Measurements from ENCODE around the gene FAM118A. TPM values are rescaled to one million over a fixed set of nuclear protein-coding genes. Genes with fewer than 3 reads are reported as not detected.
"Not testable (repeated sequence)": the region's sequence is repeated elsewhere in the genome, so short reads cannot be mapped to it uniquely, and the experiment has no call there.

FAM118A gene
- total RNA-seq, 2 experiments from 2014 or later, result 50.6 to 50.7 TPM

- no peak for ATAC-seq
- H3K36me3 Mint-ChIP-seq (ENCODE audit: low read depth), result peaks cover 54% of the 10 kb centered on the region
- no peaks in the 10 kb centered on the region for H3K27me3 Mint-ChIP-seq (ENCODE audit: low read depth)
- no peak overlapping the region for H3K4me3 Mint-ChIP-seq
- CTCF ChIA-PET, result interaction anchor here (1.0 kb wide), 1 partner anchor 73 kb away, joined by 3 read pairs; no protein-coding TSS in a partner anchor
- DNase-seq, result no peak
- POLR2A ChIA-PET, result interaction anchor here (1.1 to 1.3 kb wide), 2 partner anchors 16 to 89 kb away, joined by 3 to 4 read pairs; partner anchors contain the start of genes RIBC2 and SMC1B
- H3K9me3 Mint-ChIP-seq (ENCODE audit: insufficient read depth), result no peaks in the 10 kb centered on the region
- H3K4me1 Mint-ChIP-seq (ENCODE audit: low read depth), result peaks cover 41% of the 10 kb centered on the region
- H3K27ac Mint-ChIP-seq, result no peak overlapping the region
These were observed 14.6 kb downstream of the FAM118A start for GRCh38 chr22:45324311-45324711.

- ATAC-seq; POLR2A ChIA-PET; DNase-seq; H3K27ac Mint-ChIP-seq; CTCF ChIA-PET; H3K27me3 Mint-ChIP-seq (ENCODE audit: low read depth); H3K4me3 Mint-ChIP-seq; H3K9me3 Mint-ChIP-seq (ENCODE audit: insufficient read depth): not testable (repeated sequence)
- Mint-ChIP-seq H3K4me1 (ENCODE audit: low read depth) (peaks cover 13% of the 10 kb centered on the region), H3K36me3 (ENCODE audit: low read depth) (peaks cover 56% of the 10 kb centered on the region)
These were observed 18.5 kb downstream of the FAM118A start for GRCh38 chr22:45328261-45328660.

DNA sequence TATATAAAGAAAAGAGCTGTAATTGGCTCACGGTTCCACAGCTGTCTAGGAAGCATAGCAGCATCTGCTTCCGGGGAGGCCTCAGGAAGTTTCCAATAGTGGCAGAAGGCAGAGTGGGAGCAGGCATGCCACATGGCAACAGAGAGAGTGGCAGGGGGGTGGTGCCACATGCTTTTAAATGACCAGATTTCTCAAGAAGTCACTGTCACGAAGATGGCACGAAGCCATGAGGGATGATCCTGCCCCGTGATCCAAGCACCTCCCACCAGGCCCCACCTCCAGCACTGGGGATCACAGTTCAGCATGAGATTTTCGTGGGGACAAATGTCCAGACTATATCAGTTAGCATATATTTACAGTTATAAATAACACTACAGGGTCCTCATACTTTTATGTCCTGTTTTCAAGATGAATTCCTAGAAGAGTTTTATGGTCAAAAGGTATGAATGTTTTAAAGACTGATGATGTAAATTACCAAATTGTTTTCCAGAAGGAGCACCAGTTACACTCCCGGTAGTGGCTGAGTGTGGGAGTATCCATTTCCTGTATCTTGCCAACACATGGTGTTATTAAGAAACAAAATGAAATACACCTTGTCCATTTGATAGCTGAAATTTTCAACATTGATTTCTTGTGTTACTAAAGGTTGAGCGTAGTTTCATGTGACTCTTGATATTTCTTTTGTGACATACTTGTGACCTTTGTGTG lies 19.2 kb downstream of the FAM118A start:
- DNase-seq (no peak), ATAC-seq (no peak)
- CTCF ChIA-PET, result no interaction called here
- peaks cover 13% of the 10 kb centered on the region for H3K4me1 Mint-ChIP-seq (ENCODE audit: low read depth)
- H3K9me3 Mint-ChIP-seq (ENCODE audit: insufficient read depth), result no peaks in the 10 kb centered on the region
- H3K36me3 Mint-ChIP-seq (ENCODE audit: low read depth), result peaks cover 50% of the 10 kb centered on the region
- H3K27ac Mint-ChIP-seq, result no peak overlapping the region
- H3K27me3 Mint-ChIP-seq (ENCODE audit: low read depth), result no peaks in the 10 kb centered on the region
- POLR2A ChIA-PET, result no interaction called here
- no peak overlapping the region for H3K4me3 Mint-ChIP-seq

GRCh38 chr22:45329530-45329936 lies 19.8 kb downstream of the FAM118A start:
- Mint-ChIP-seq H3K27me3 (ENCODE audit: low read depth) (no peaks in the 10 kb centered on the region), H3K4me3 (no peak overlapping the region), H3K9me3 (ENCODE audit: insufficient read depth) (no peaks in the 10 kb centered on the region), H3K4me1 (ENCODE audit: low read depth) (peaks cover 15% of the 10 kb centered on the region), H3K36me3 (ENCODE audit: low read depth) (peaks cover 51% of the 10 kb centered on the region), H3K27ac (no peak overlapping the region)
- POLR2A ChIA-PET, result no interaction called here
- DNase-seq (no peak), ATAC-seq (no peak)
- CTCF ChIA-PET, result no interaction called here

GRCh38 chr22:45330548-45330947 lies 20.8 kb downstream of the FAM118A start:
- Mint-ChIP-seq H3K27me3 (ENCODE audit: low read depth) (no peaks in the 10 kb centered on the region), H3K27ac (no peak overlapping the region), H3K9me3 (ENCODE audit: insufficient read depth) (no peaks in the 10 kb centered on the region), H3K4me3 (no peak overlapping the region), H3K36me3 (ENCODE audit: low read depth) (peaks cover 51% of the 10 kb centered on the region), H3K4me1 (ENCODE audit: low read depth) (peaks cover 21% of the 10 kb centered on the region)
- no peak for DNase-seq
- ChIA-PET CTCF (interaction anchor here (0.7 kb wide), 1 partner anchor 21 kb away, joined by 3 read pairs; the partner anchor contains the start of gene FAM118A), POLR2A (no interaction called here)
- no peak for ATAC-seq

- peaks cover 22% of the 10 kb centered on the region for H3K4me1 Mint-ChIP-seq (ENCODE audit: low read depth)
- ChIA-PET POLR2A (interaction anchor here (0.8 kb wide), 1 partner anchor 706 kb away, joined by 3 read pairs; no protein-coding TSS in a partner anchor), CTCF (no interaction called here)
- no peaks in the 10 kb centered on the region for H3K9me3 Mint-ChIP-seq (ENCODE audit: insufficient read depth)
- H3K36me3 Mint-ChIP-seq (ENCODE audit: low read depth), result peaks cover 53% of the 10 kb centered on the region
- H3K27ac Mint-ChIP-seq, result no peak overlapping the region
- H3K27me3 Mint-ChIP-seq (ENCODE audit: low read depth), result no peaks in the 10 kb centered on the region
- H3K4me3 Mint-ChIP-seq, result no peak overlapping the region
- ATAC-seq (no peak), DNase-seq (no peak)
These were observed 21.8 kb downstream of the FAM118A start for GRCh38 chr22:45331486-45331885.

DNA sequence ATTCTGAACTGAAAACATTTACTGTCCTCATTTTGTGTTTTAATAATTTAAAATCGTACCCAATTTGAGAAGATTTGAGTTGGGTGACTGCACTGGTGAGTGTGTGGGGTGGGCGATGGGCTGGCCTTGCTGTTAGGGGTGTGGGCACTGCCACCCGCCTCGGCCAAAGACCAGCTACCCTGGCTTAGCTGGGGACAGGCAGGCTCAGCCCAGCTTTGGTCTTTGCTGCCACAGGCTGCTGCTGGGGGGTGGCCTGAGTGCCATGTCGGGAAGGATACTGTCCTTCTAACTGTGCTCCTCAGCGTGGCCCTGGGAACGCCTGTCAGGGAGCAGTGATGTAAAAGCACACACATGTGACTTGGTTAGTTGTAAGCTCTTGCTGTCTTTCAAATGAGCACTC lies 22.3 kb downstream of the FAM118A start:
- CTCF ChIA-PET, result no interaction called here
- no peaks in the 10 kb centered on the region for H3K9me3 Mint-ChIP-seq (ENCODE audit: insufficient read depth)
- no peak overlapping the region for H3K4me3 Mint-ChIP-seq
- H3K4me1 Mint-ChIP-seq (ENCODE audit: low read depth), result peaks cover 27% of the 10 kb centered on the region
- POLR2A ChIA-PET, result interaction anchor here (0.8 kb wide), 1 partner anchor 707 kb away, joined by 3 read pairs; no protein-coding TSS in a partner anchor
- no peak overlapping the region for H3K27ac Mint-ChIP-seq
- DNase-seq, result no peak
- H3K27me3 Mint-ChIP-seq (ENCODE audit: low read depth), result no peaks in the 10 kb centered on the region
- peaks cover 58% of the 10 kb centered on the region for H3K36me3 Mint-ChIP-seq (ENCODE audit: low read depth)
- ATAC-seq, result no peak

DNA sequence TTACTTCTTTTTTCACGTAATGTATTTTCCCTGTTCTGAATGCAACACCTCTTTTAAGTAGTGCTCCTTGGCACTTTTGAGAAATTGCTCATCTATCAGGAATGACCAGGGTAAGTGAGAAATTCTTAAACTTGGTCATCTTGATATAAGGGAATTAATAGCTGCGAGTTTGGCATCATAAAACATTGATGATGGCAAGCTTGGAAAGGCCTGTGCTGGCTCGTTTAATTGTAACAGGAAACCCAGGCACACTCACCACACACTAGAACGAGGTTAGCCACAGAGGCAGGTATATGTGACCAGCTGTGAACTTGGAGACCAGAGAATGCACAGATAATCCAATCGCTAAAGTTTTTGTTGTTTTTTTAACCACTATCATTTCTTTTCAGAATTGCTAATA lies 24.3 kb downstream of the FAM118A start:
- ATAC-seq, result peak; percentile 63
- CTCF ChIA-PET, result interaction anchor here (0.7 to 2.1 kb wide), 3 partner anchors 12 to 67 kb away, joined by 3 to 6 read pairs (median 5); no protein-coding TSS in a partner anchor
- peak overlapping the region; percentile 24 for H3K4me3 Mint-ChIP-seq

GRCh38 chr22:45334528-45334927 lies 24.8 kb downstream of the FAM118A start:
- no peaks in the 10 kb centered on the region for H3K9me3 Mint-ChIP-seq (ENCODE audit: insufficient read depth)
- peak overlapping the region; percentile 65 for H3K27ac Mint-ChIP-seq
- POLR2A ChIA-PET, result interaction anchor here (0.9 kb wide), 1 partner anchor 17 kb away, joined by 3 read pairs; no protein-coding TSS in a partner anchor

More for the DNA sequence above, 24.3 kb downstream of the FAM118A start:
- POLR2A ChIA-PET, result interaction anchor here (0.9 kb wide), 1 partner anchor 17 kb away, joined by 3 read pairs; no protein-coding TSS in a partner anchor
- H3K4me1 Mint-ChIP-seq (ENCODE audit: low read depth), result peaks cover 29% of the 10 kb centered on the region
- peaks cover 58% of the 10 kb centered on the region for H3K36me3 Mint-ChIP-seq (ENCODE audit: low read depth)
- DNase-seq, result peak; percentile 65
- H3K27me3 Mint-ChIP-seq (ENCODE audit: low read depth), result no peaks in the 10 kb centered on the region
- no peaks in the 10 kb centered on the region for H3K9me3 Mint-ChIP-seq (ENCODE audit: insufficient read depth)
- H3K27ac Mint-ChIP-seq, result peak overlapping the region; percentile 65

DNA sequence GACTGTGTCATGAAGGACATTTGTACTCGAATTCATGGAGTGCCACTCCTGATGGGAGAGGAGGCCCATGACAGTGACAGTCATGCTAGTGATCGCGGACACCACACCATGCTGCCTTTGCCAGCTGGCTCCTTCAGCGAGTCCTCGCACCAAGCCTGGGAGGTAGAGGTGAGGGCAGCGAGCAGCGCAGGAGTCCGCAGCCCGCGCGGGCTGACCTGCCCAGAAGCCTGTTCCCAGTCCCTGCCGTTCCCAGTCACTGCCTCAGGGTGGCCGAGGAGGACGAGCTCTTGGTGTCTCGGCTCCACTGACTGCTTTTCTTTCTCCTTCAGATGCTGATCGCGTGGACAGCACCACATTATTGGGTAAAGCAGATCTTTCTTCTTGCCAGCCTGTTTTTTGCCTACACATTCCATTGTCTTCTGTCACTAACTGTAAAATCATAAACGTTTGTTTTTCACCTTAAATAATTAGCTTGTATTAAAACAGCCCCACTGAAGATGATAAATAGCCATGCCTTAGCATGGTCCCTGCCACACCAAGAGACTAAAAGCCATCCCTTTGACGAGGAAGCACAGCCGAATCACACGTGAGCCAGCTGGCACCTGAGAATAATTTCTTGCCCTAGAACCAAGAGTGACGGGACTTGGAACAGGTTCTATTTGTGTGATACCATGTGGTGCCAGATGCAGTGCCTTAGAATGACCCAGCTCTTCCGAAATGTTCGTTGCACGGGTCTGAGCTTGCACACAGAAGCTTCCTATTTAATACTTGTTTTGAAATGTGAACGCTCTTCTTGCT lies 25.5 kb downstream of the FAM118A start:
- peaks cover 62% of the 10 kb centered on the region for H3K36me3 Mint-ChIP-seq (ENCODE audit: low read depth)
- peaks cover 30% of the 10 kb centered on the region for H3K4me1 Mint-ChIP-seq (ENCODE audit: low read depth)
- no peak overlapping the region for H3K27ac Mint-ChIP-seq
- H3K27me3 Mint-ChIP-seq (ENCODE audit: low read depth), result no peaks in the 10 kb centered on the region
- ATAC-seq (no peak), DNase-seq (no peak)
- POLR2A ChIA-PET, result interaction anchor here (0.7 kb wide), 1 partner anchor 17 kb away, joined by 3 read pairs; no protein-coding TSS in a partner anchor
- CTCF ChIA-PET, result interaction anchor here (1.0 to 2.1 kb wide), 2 partner anchors 9 to 13 kb away, joined by 3 to 6 read pairs; no protein-coding TSS in a partner anchor
- no peaks in the 10 kb centered on the region for H3K9me3 Mint-ChIP-seq (ENCODE audit: insufficient read depth)
- H3K4me3 Mint-ChIP-seq, result no peak overlapping the region

More at GRCh38 chr22:45334528-45334927, 24.8 kb downstream of the FAM118A start:
- no peaks in the 10 kb centered on the region for H3K27me3 Mint-ChIP-seq (ENCODE audit: low read depth)
- H3K4me1 Mint-ChIP-seq (ENCODE audit: low read depth), result peaks cover 29% of the 10 kb centered on the region
- DNase-seq (no peak), ATAC-seq (no peak)
- peaks cover 56% of the 10 kb centered on the region for H3K36me3 Mint-ChIP-seq (ENCODE audit: low read depth)
- H3K4me3 Mint-ChIP-seq, result no peak overlapping the region
- CTCF ChIA-PET, result interaction anchor here (0.7 to 2.1 kb wide), 3 partner anchors 13 to 67 kb away, joined by 3 to 6 read pairs (median 5); no protein-coding TSS in a partner anchor

- POLR2A ChIA-PET, result no interaction called here
- H3K27ac Mint-ChIP-seq, result no peak overlapping the region
These were observed 26.3 kb downstream of the FAM118A start for GRCh38 chr22:45335854-45336522.

More at GRCh38 chr22:45335854-45336522, 26.3 kb downstream of the FAM118A start:
- H3K4me1 Mint-ChIP-seq (ENCODE audit: low read depth), result peaks cover 36% of the 10 kb centered on the region
- no peaks in the 10 kb centered on the region for H3K27me3 Mint-ChIP-seq (ENCODE audit: low read depth)
- no peak overlapping the region for H3K4me3 Mint-ChIP-seq
- no peaks in the 10 kb centered on the region for H3K9me3 Mint-ChIP-seq (ENCODE audit: insufficient read depth)
- no peak for DNase-seq
- peaks cover 61% of the 10 kb centered on the region for H3K36me3 Mint-ChIP-seq (ENCODE audit: low read depth)
- CTCF ChIA-PET, result interaction anchor here (1.0 to 2.1 kb wide), 2 partner anchors 8 to 14 kb away, joined by 3 to 6 read pairs; no protein-coding TSS in a partner anchor
- ATAC-seq, result no peak
